ENCODE data around the gene TM9SF3.
A peak's percentile ranks its signal among the peaks of the same experiment; 100 is the strongest.

Gene TM9SF3

GRCh38 chr10:96493871-96494525 lies 92.8 kb downstream of the TM9SF3 start:
- Histone ChIP-seq H2BK5ac (ENCODE audit: low read depth, low read length, poor library complexity) (no peak overlapping the region), H3K4me1 (ENCODE audit: control insufficient read depth in 1 of 2, insufficient read depth in 2 of 2, low read length in 2 of 2) (no peaks in the 10 kb centered on the region), H3K36me3 (ENCODE audit: control insufficient read depth in 1 of 2, insufficient read depth in 2 of 2, low read length in 2 of 2) (no peaks in the 10 kb centered on the region), H3K4me2 (ENCODE audit: low read length) (no peak overlapping the region), H2AK5ac (ENCODE audit: low read length) (no peak overlapping the region), H2BK120ac (ENCODE audit: insufficient read depth, low read length, poor library complexity) (no peak overlapping the region), H3K27me3 (ENCODE audit: insufficient read depth, low read length) (no peaks in the 10 kb centered on the region), H4K8ac (ENCODE audit: low read depth, low read length) (no peak overlapping the region), H3K4ac (ENCODE audit: low read depth, low read length) (no peak overlapping the region), H3K9me3 (ENCODE audit: insufficient read depth, low read depth, low read length) (peaks cover 2% of the 10 kb centered on the region), H4K12ac (ENCODE audit: low read depth, low read length) (no peak overlapping the region), H4K91ac (ENCODE audit: low read depth, low read length) (no peak overlapping the region), H2BK12ac (ENCODE audit: low read length) (no peak overlapping the region), H3K23ac (ENCODE audit: low read length) (no peak overlapping the region), H3K18ac (ENCODE audit: low read length) (no peak overlapping the region), H3K79me1 (ENCODE audit: low read length) (no peaks in the 10 kb centered on the region), H3K14ac (ENCODE audit: low read length) (no peak overlapping the region), H3K27ac (ENCODE audit: low read depth, low read length) (no peak overlapping the region), H3K79me2 (ENCODE audit: control insufficient read depth, insufficient read depth, low read length, poor library complexity) (no peaks in the 10 kb centered on the region), H2AFZ (ENCODE audit: insufficient read depth, low read length, poor library complexity) (no peak overlapping the region), H3K4me3 (ENCODE audit: low read depth, low read length) (no peak overlapping the region), H3K9ac (ENCODE audit: low read length) (no peak overlapping the region)
- WGBS (ENCODE audit: extremely low coverage, insufficient coverage, insufficient read length): no CpG with 5 or more reads among the region's 12 CpGs
- DNase-seq: no peak

GRCh38 chr10:96493254-96493653 lies 93.6 kb downstream of the TM9SF3 start:
- Histone ChIP-seq H4K8ac (ENCODE audit: low read depth, low read length) (no peak overlapping the region), H3K4me3 (ENCODE audit: low read depth, low read length) (peak overlapping the region; percentile 29), H3K27me3 (ENCODE audit: insufficient read depth, low read length) (no peaks in the 10 kb centered on the region), H3K79me1 (ENCODE audit: low read length) (no peaks in the 10 kb centered on the region), H3K23ac (ENCODE audit: low read length) (no peak overlapping the region), H4K91ac (ENCODE audit: low read depth, low read length) (no peak overlapping the region), H3K27ac (ENCODE audit: low read depth, low read length) (no peak overlapping the region), H3K9me3 (ENCODE audit: insufficient read depth, low read depth, low read length) (peaks cover 2% of the 10 kb centered on the region), H2AK5ac (ENCODE audit: low read length) (no peak overlapping the region), H3K18ac (ENCODE audit: low read length) (no peak overlapping the region), H2BK120ac (ENCODE audit: insufficient read depth, low read length, poor library complexity) (no peak overlapping the region), H2AFZ (ENCODE audit: insufficient read depth, low read length, poor library complexity) (no peak overlapping the region), H3K79me2 (ENCODE audit: control insufficient read depth, insufficient read depth, low read length, poor library complexity) (no peaks in the 10 kb centered on the region), H3K4me2 (ENCODE audit: low read length) (no peak overlapping the region), H3K4ac (ENCODE audit: low read depth, low read length) (no peak overlapping the region), H3K9ac (ENCODE audit: low read length) (no peak overlapping the region), H3K14ac (ENCODE audit: low read length) (no peak overlapping the region), H2BK12ac (ENCODE audit: low read length) (no peak overlapping the region), H2BK5ac (ENCODE audit: low read depth, low read length, poor library complexity) (no peak overlapping the region), H3K36me3 (ENCODE audit: control insufficient read depth in 1 of 2, insufficient read depth in 2 of 2, low read length in 2 of 2) (no peaks in the 10 kb centered on the region), H4K12ac (ENCODE audit: low read depth, low read length) (no peak overlapping the region), H3K4me1 (ENCODE audit: control insufficient read depth in 1 of 2, insufficient read depth in 2 of 2, low read length in 2 of 2) (no peaks in the 10 kb centered on the region)
- no peak for DNase-seq
- WGBS (ENCODE audit: extremely low coverage, insufficient coverage, insufficient read length): no CpG with 5 or more reads among the region's 2 CpGs

- Histone ChIP-seq H2BK120ac (ENCODE audit: insufficient read depth, low read length, poor library complexity) (no peak overlapping the region), H2BK12ac (ENCODE audit: low read length) (no peak overlapping the region), H4K91ac (ENCODE audit: low read depth, low read length) (no peak overlapping the region), H3K9me3 (ENCODE audit: insufficient read depth, low read depth, low read length) (peaks cover 2% of the 10 kb centered on the region), H2AK5ac (ENCODE audit: low read length) (no peak overlapping the region), H3K9ac (ENCODE audit: low read length) (no peak overlapping the region), H4K8ac (ENCODE audit: low read depth, low read length) (no peak overlapping the region), H3K4ac (ENCODE audit: low read depth, low read length) (no peak overlapping the region), H4K12ac (ENCODE audit: low read depth, low read length) (no peak overlapping the region), H3K27me3 (ENCODE audit: insufficient read depth, low read length) (no peaks in the 10 kb centered on the region), H3K18ac (ENCODE audit: low read length) (no peak overlapping the region), H3K4me1 (ENCODE audit: control insufficient read depth in 1 of 2, insufficient read depth in 2 of 2, low read length in 2 of 2) (no peaks in the 10 kb centered on the region), H2BK5ac (ENCODE audit: low read depth, low read length, poor library complexity) (no peak overlapping the region), H3K36me3 (ENCODE audit: control insufficient read depth in 1 of 2, insufficient read depth in 2 of 2, low read length in 2 of 2) (no peaks in the 10 kb centered on the region), H3K14ac (ENCODE audit: low read length) (no peak overlapping the region), H3K27ac (ENCODE audit: low read depth, low read length) (no peak overlapping the region), H3K4me2 (ENCODE audit: low read length) (no peak overlapping the region), H3K79me2 (ENCODE audit: control insufficient read depth, insufficient read depth, low read length, poor library complexity) (no peaks in the 10 kb centered on the region), H3K79me1 (ENCODE audit: low read length) (no peaks in the 10 kb centered on the region), H3K4me3 (ENCODE audit: low read depth, low read length) (no peak overlapping the region), H3K23ac (ENCODE audit: low read length) (no peak overlapping the region), H2AFZ (ENCODE audit: insufficient read depth, low read length, poor library complexity) (no peak overlapping the region)
- no CpG with 5 or more reads among the region's 3 CpGs for WGBS (ENCODE audit: extremely low coverage, insufficient coverage, insufficient read length)
- DNase-seq: peak in 1 of 2 donors; percentile 7
These were observed 95.5 kb downstream of the TM9SF3 start for GRCh38 chr10:96491303-96491702.

GRCh38 chr10:96488161-96488935 lies 98.5 kb downstream of the TM9SF3 start:
- no peak overlapping the region for H3K4me3 ChIP-seq (ENCODE audit: low read depth, low read length)
- H3K27ac ChIP-seq (ENCODE audit: low read depth, low read length): no peak overlapping the region
- H2AFZ ChIP-seq (ENCODE audit: insufficient read depth, low read length, poor library complexity): no peak overlapping the region
- H3K27me3 ChIP-seq (ENCODE audit: insufficient read depth, low read length): no peaks in the 10 kb centered on the region
- no peak overlapping the region for H4K12ac ChIP-seq (ENCODE audit: low read depth, low read length)
- no peak overlapping the region for H4K91ac ChIP-seq (ENCODE audit: low read depth, low read length)
- H2BK12ac ChIP-seq (ENCODE audit: low read length): no peak overlapping the region
- H3K4me1 ChIP-seq (ENCODE audit: control insufficient read depth in 1 of 2, insufficient read depth in 2 of 2, low read length in 2 of 2): no peaks in the 10 kb centered on the region
- no peaks in the 10 kb centered on the region for H3K79me2 ChIP-seq (ENCODE audit: control insufficient read depth, insufficient read depth, low read length, poor library complexity)
- no peak overlapping the region for H2AK5ac ChIP-seq (ENCODE audit: low read length)
- no peak overlapping the region for H3K9ac ChIP-seq (ENCODE audit: low read length)
- no peak overlapping the region for H2BK120ac ChIP-seq (ENCODE audit: insufficient read depth, low read length, poor library complexity)
- DNase-seq: no peak
- no peak overlapping the region for H3K18ac ChIP-seq (ENCODE audit: low read length)
- peaks cover 2% of the 10 kb centered on the region for H3K9me3 ChIP-seq (ENCODE audit: insufficient read depth, low read depth, low read length)
- no peaks in the 10 kb centered on the region for H3K79me1 ChIP-seq (ENCODE audit: low read length)
- H3K14ac ChIP-seq (ENCODE audit: low read length): no peak overlapping the region
- no peak overlapping the region for H3K23ac ChIP-seq (ENCODE audit: low read length)
- no peak overlapping the region for H4K8ac ChIP-seq (ENCODE audit: low read depth, low read length)
- H3K36me3 ChIP-seq (ENCODE audit: control insufficient read depth in 1 of 2, insufficient read depth in 2 of 2, low read length in 2 of 2): no peaks in the 10 kb centered on the region
- no peak overlapping the region for H3K4ac ChIP-seq (ENCODE audit: low read depth, low read length)
- no peak overlapping the region for H3K4me2 ChIP-seq (ENCODE audit: low read length)
- H2BK5ac ChIP-seq (ENCODE audit: low read depth, low read length, poor library complexity): no peak overlapping the region
- no CpG with 5 or more reads among the region's 14 CpGs for WGBS (ENCODE audit: extremely low coverage, insufficient coverage, insufficient read length)
